Activated T-helper 1 cell treated with anti-CD3 and anti-CD28 coated beads, Interleukin-12 subunit alpha, Interleukin-12 subunit beta, Interleukin-2, Interleukin-4 antibody, amounts not matched to agents 30 ng/mL and 10 ng/mL and 1 ng/mL, durations not matched to agents 14 hours and 24 hours and 36 hours (primary cell): ENCODE data around the gene NDUFAF5. TPM values are rescaled to one million over a fixed set of nuclear protein-coding genes. Genes with fewer than 3 reads are reported as not detected.
"Not testable (repeated sequence)": the region's sequence is repeated elsewhere in the genome, so short reads cannot be mapped to it uniquely, and the experiment has no call there.

Experiments
- DNase-seq: peaks from one replicate; pipeline ENCODE4 v3.0.0; 2021; ENCODE audit warnings: low spot score
- H3K27ac Mint-ChIP-seq: one replicate; pipeline ENCODE4 v1.8.0; 2021; ENCODE audit warnings: mild to moderate bottlenecking, mixed read lengths
- H3K27me3 Mint-ChIP-seq: one replicate; pipeline ENCODE4 v1.8.0; 2022; ENCODE audit warnings: mild to moderate bottlenecking, moderate library complexity, mixed read lengths; ENCODE audit not compliant: insufficient read depth
- H3K36me3 Mint-ChIP-seq: one replicate; pipeline ENCODE4 v1.8.0; 2021; ENCODE audit warnings: low read depth, mixed read lengths
- H3K4me1 Mint-ChIP-seq: one replicate; pipeline ENCODE4 v1.8.0; 2021; ENCODE audit warnings: low read depth, mixed read lengths
- H3K4me3 Mint-ChIP-seq: one replicate; pipeline ENCODE4 v1.8.0; 2021; ENCODE audit warnings: mild to moderate bottlenecking, moderate library complexity, mixed read lengths
- H3K9me3 Mint-ChIP-seq: one replicate; pipeline ENCODE4 v1.8.0; 2021; ENCODE audit warnings: mixed read lengths
- intact Hi-C: fragments of 100-400 bp; cut with micrococcal nuclease; formaldehyde crosslinking; loops from one replicate; pipeline ENCODE4 v1.15.1; 2024
- total RNA-seq: library from RNA; stranded (reverse); gene quantifications from 2 replicates; pipeline ENCODE4 v1.2.3, GENCODE V29; 2022

The NDUFAF5 gene
- total RNA-seq = 34.9 and 39.9 TPM in 2 replicates

GRCh38 chr20:13784893-13785715 is at the start of gene NDUFAF5, which contains the start of gene ESF1:
NDUFAF5 (plus strand) TSS chr20:13785028; CDS start chr20:13785069, 41 bp downstream.
ESF1 (minus strand) TSS chr20:13784919; CDS start chr20:13783140, 1,779 bp downstream.
- Mint-ChIP-seq H3K9me3 (no peaks in the 10 kb centered on the region), H3K4me1 (peaks cover 50% of the 10 kb centered on the region), H3K27ac (peak within 1 kb of the TSS; percentile 97), H3K36me3 (peaks cover 34% of the 10 kb centered on the region), H3K27me3 (no peaks in the 10 kb centered on the region), H3K4me3 (peak within 1 kb of the TSS; percentile 99)
- intact Hi-C loops = loop anchor here (1.0 to 5.0 kb wide), 6 partner anchors 14 to 1894 kb away; partner anchors contain the start of gene TASP1
- peak; percentile 90 for DNase-seq

GRCh38 chr20:13735826-13736225 is 49.0 kb upstream of the NDUFAF5 start:
- Mint-ChIP-seq H3K4me1 (peaks cover 1% of the 10 kb centered on the region), H3K36me3 (peaks cover 35% of the 10 kb centered on the region), H3K27me3 (no peaks in the 10 kb centered on the region), H3K4me3 (no peak overlapping the region), H3K27ac (no peak overlapping the region), H3K9me3 (peaks cover 6% of the 10 kb centered on the region)
- DNase-seq = no peak
- intact Hi-C loops = no loop called here

GRCh38 chr20:13736436-13737191 is 48.2 kb upstream of the NDUFAF5 start:
- Mint-ChIP-seq H3K9me3 (peaks cover 14% of the 10 kb centered on the region), H3K27me3 (no peaks in the 10 kb centered on the region), H3K27ac (no peak overlapping the region), H3K36me3 (peaks cover 41% of the 10 kb centered on the region), H3K4me3 (no peak overlapping the region), H3K4me1 (peaks cover 5% of the 10 kb centered on the region)
- no peak for DNase-seq
- intact Hi-C loops = no loop called here

- H3K27ac Mint-ChIP-seq, H3K27me3 Mint-ChIP-seq, intact Hi-C loops, H3K4me3 Mint-ChIP-seq, DNase-seq: not testable (repeated sequence)
- Mint-ChIP-seq H3K36me3 (peaks cover 38% of the 10 kb centered on the region), H3K4me1 (peaks cover 11% of the 10 kb centered on the region), H3K9me3 (peaks cover 15% of the 10 kb centered on the region)
Observed at GRCh38 chr20:13738187-13738586, 46.6 kb upstream of the NDUFAF5 start.

GRCh38 chr20:13739731-13740649 is 44.8 kb upstream of the NDUFAF5 start:
- Mint-ChIP-seq H3K36me3 (peaks cover 34% of the 10 kb centered on the region), H3K9me3 (peaks cover 15% of the 10 kb centered on the region), H3K4me3 (no peak overlapping the region), H3K4me1 (peaks cover 11% of the 10 kb centered on the region), H3K27me3 (no peaks in the 10 kb centered on the region), H3K27ac (no peak overlapping the region)
- intact Hi-C loops = no loop called here
- DNase-seq = no peak

GRCh38 chr20:13741879-13742278 is 42.9 kb upstream of the NDUFAF5 start:
- intact Hi-C loops = no loop called here
- no peaks in the 10 kb centered on the region for H3K27me3 Mint-ChIP-seq
- peaks cover 15% of the 10 kb centered on the region for H3K9me3 Mint-ChIP-seq
- H3K4me1 Mint-ChIP-seq = peaks cover 11% of the 10 kb centered on the region
- no peak overlapping the region for H3K4me3 Mint-ChIP-seq
- H3K36me3 Mint-ChIP-seq = peaks cover 32% of the 10 kb centered on the region
- H3K27ac Mint-ChIP-seq = peak overlapping the region; percentile 31
- DNase-seq = no peak

- Mint-ChIP-seq H3K9me3 (peaks cover 15% of the 10 kb centered on the region), H3K4me3 (no peak overlapping the region), H3K36me3 (peaks cover 30% of the 10 kb centered on the region), H3K4me1 (peaks cover 11% of the 10 kb centered on the region), H3K27ac (no peak overlapping the region), H3K27me3 (no peaks in the 10 kb centered on the region)
- intact Hi-C loops = no loop called here
- no peak for DNase-seq
Observed at GRCh38 chr20:13744352-13744751, 40.5 kb upstream of the NDUFAF5 start.

GRCh38 chr20:13745784-13746183 is 39.0 kb upstream of the NDUFAF5 start:
- peaks cover 9% of the 10 kb centered on the region for H3K9me3 Mint-ChIP-seq
- no peaks in the 10 kb centered on the region for H3K27me3 Mint-ChIP-seq
- no peak for DNase-seq
- no peak overlapping the region for H3K27ac Mint-ChIP-seq
- H3K36me3 Mint-ChIP-seq = peaks cover 26% of the 10 kb centered on the region
- intact Hi-C loops = no loop called here
- peaks cover 10% of the 10 kb centered on the region for H3K4me1 Mint-ChIP-seq
- no peak overlapping the region for H3K4me3 Mint-ChIP-seq

- Mint-ChIP-seq H3K9me3 (no peaks in the 10 kb centered on the region), H3K27me3 (no peaks in the 10 kb centered on the region), H3K36me3 (peaks cover 11% of the 10 kb centered on the region), H3K27ac (no peak overlapping the region), H3K4me3 (no peak overlapping the region), H3K4me1 (no peaks in the 10 kb centered on the region)
- no peak for DNase-seq
- intact Hi-C loops = no loop called here
Observed at GRCh38 chr20:13749811-13750210, 35.0 kb upstream of the NDUFAF5 start.

GRCh38 chr20:13753436-13754036 is 31.3 kb upstream of the NDUFAF5 start:
- Mint-ChIP-seq H3K4me3 (no peak overlapping the region), H3K36me3 (peaks cover 13% of the 10 kb centered on the region), H3K9me3 (no peaks in the 10 kb centered on the region), H3K27me3 (no peaks in the 10 kb centered on the region), H3K27ac (no peak overlapping the region), H3K4me1 (no peaks in the 10 kb centered on the region)
- intact Hi-C loops = no loop called here
- DNase-seq = no peak

GRCh38 chr20:13755809-13756208 is 29.0 kb upstream of the NDUFAF5 start:
- no peak overlapping the region for H3K4me3 Mint-ChIP-seq
- no peaks in the 10 kb centered on the region for H3K4me1 Mint-ChIP-seq
- H3K9me3 Mint-ChIP-seq = no peaks in the 10 kb centered on the region
- DNase-seq = no peak
- intact Hi-C loops = no loop called here
- peaks cover 16% of the 10 kb centered on the region for H3K36me3 Mint-ChIP-seq
- H3K27me3 Mint-ChIP-seq = no peaks in the 10 kb centered on the region
- H3K27ac Mint-ChIP-seq = no peak overlapping the region

GRCh38 chr20:13756551-13756950 is 28.3 kb upstream of the NDUFAF5 start:
- no peaks in the 10 kb centered on the region for H3K27me3 Mint-ChIP-seq
- no peak for DNase-seq
- H3K27ac Mint-ChIP-seq = no peak overlapping the region
- H3K36me3 Mint-ChIP-seq = peaks cover 11% of the 10 kb centered on the region
- no peak overlapping the region for H3K4me3 Mint-ChIP-seq
- intact Hi-C loops = no loop called here
- no peaks in the 10 kb centered on the region for H3K9me3 Mint-ChIP-seq
- H3K4me1 Mint-ChIP-seq = no peaks in the 10 kb centered on the region
